A673 (cell line): ENCODE results near the gene TSKS. TPM values are rescaled to one million over a fixed set of nuclear protein-coding genes. Genes with fewer than 3 reads are reported as not detected.

Source experiments
- BruUV-seq: library from RNA; stranded (reverse); fragments of 400-500 nt; replicated peaks from 2 replicates; lab custom pipeline; 2021; lab: Mats Ljungman, UMichigan
- CTCF ChIA-PET: fragments of 300-600 bp; sonication (Branson Sonifier 250); formaldehyde crosslinking; loops from one replicate; lab custom pipeline; 2022; ENCODE audit warnings: antibody characterized with exemption; lab: Charles Lee
- POLR2A ChIA-PET: fragments of 300-600 bp; sonication (Branson Sonifier 250); formaldehyde crosslinking; loops from one replicate; lab custom pipeline; 2022; ENCODE audit warnings: antibody characterized with exemption; ENCODE audit not compliant: low non-redundant PET; lab: Charles Lee
- DNase-seq: peaks from one replicate; pipeline ENCODE4 v3.0.0-alpha.2; 2015; ENCODE audit warnings: low spot score
- H3K27ac ChIP-seq: fragments of 200-600 bp; sonication (generic); 2 replicates; pipeline ENCODE4 v1.5.1; 2016; ENCODE audit warnings: mixed run types, low read depth, mild to moderate bottlenecking, mixed read lengths, antibody characterized with exemption, low read length; ENCODE audit not compliant: poor library complexity, severe bottlenecking
- H3K27me3 ChIP-seq: fragments of 200-600 bp; sonication (generic); replicated peaks from 2 replicates; pipeline ENCODE4 v1.6.1; 2017; ENCODE audit warnings: mixed run types, low read depth, mild to moderate bottlenecking, mixed read lengths, antibody characterized with exemption, low read length; ENCODE audit not compliant: insufficient read depth, poor library complexity
- H3K36me3 ChIP-seq: fragments of 200-600 bp; sonication (generic); 2 replicates; pipeline ENCODE4 v1.6.1; 2016; ENCODE audit warnings: mixed run types, mild to moderate bottlenecking, mixed read lengths, antibody characterized with exemption, low read length; ENCODE audit not compliant: insufficient read depth, poor library complexity, severe bottlenecking
- H3K4me1 ChIP-seq: fragments of 200-600 bp; sonication (generic); 2 replicates; pipeline ENCODE4 v1.6.1; 2017; ENCODE audit warnings: mixed run types, mild to moderate bottlenecking, mixed read lengths, antibody characterized with exemption, low read length; ENCODE audit not compliant: insufficient read depth, poor library complexity, severe bottlenecking
- H3K4me3 ChIP-seq: fragments of 200-600 bp; sonication (generic); 2 replicates; pipeline ENCODE4 v1.5.1; 2016; ENCODE audit warnings: low read depth, mixed run types, mild to moderate bottlenecking, mixed read lengths, low read length; ENCODE audit not compliant: poor library complexity, severe bottlenecking
- H3K9me3 ChIP-seq: fragments of 200-600 bp; sonication (generic); 2 replicates; pipeline ENCODE4 v1.6.1; 2016; ENCODE audit warnings: mixed run types, low read depth, mild to moderate bottlenecking, mixed read lengths, antibody characterized with exemption, low read length; ENCODE audit not compliant: poor library complexity, severe bottlenecking
- EZH2 ChIP-seq: fragments of 200-600 bp; sonication (generic); IDR thresholded peaks from 2 replicates; pipeline ENCODE4 v1.6.1; 2017; ENCODE audit warnings: borderline replicate concordance, low read depth, mild to moderate bottlenecking, mixed read lengths, antibody characterized with exemption, low read length; ENCODE audit not compliant: poor library complexity, severe bottlenecking
- intact Hi-C: fragments of 100-400 bp; cut with micrococcal nuclease; formaldehyde crosslinking; loops from one replicate; pipeline ENCODE4 v1.10.0; 2022; ENCODE audit not compliant: unreplicated experiment
- total RNA-seq: library from RNA; stranded (reverse); gene quantifications from 2 replicates; pipeline ENCODE4 v1.2.3, GENCODE V29; 2021
- TF ChIP-seq, protein P1 (sequence below): fragments of 300-800, 200-600 bp; sonication (generic); conservative IDR thresholded peaks from 2 replicates; pipeline ENCODE4 v1.5.1; 2017; ENCODE audit warnings: low read depth, mild to moderate bottlenecking, antibody characterized with exemption, low read length, moderate library complexity, mixed read lengths

The TSKS gene
- total RNA-seq, 1 experiment from 2014 or later: not detected

DNA sequence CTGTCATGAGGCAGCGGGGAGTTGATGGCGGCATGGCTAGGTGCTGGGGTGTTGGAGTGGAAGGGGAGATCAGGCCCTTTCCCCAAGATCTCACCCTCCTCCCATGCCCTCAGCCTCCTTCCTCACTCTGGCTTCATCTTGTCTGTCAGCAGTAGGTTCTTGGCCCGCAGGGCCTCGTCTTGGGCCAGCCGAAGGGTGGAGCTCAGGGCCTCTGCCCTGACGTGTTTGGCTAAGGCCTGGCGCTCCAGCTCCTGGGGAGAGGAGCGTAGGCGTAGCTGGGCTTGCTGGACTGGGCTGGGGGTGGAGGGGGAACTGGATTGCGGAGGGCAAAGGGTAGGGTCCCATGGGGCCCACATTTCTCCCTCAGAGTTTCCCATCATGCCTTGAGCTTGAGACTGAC, 23.2 kb downstream of the TSKS start:
- no peak overlapping the region for H3K27ac ChIP-seq
- no peak for TF ChIP-seq EZH2
- TF ChIP-seq, protein P1, sequence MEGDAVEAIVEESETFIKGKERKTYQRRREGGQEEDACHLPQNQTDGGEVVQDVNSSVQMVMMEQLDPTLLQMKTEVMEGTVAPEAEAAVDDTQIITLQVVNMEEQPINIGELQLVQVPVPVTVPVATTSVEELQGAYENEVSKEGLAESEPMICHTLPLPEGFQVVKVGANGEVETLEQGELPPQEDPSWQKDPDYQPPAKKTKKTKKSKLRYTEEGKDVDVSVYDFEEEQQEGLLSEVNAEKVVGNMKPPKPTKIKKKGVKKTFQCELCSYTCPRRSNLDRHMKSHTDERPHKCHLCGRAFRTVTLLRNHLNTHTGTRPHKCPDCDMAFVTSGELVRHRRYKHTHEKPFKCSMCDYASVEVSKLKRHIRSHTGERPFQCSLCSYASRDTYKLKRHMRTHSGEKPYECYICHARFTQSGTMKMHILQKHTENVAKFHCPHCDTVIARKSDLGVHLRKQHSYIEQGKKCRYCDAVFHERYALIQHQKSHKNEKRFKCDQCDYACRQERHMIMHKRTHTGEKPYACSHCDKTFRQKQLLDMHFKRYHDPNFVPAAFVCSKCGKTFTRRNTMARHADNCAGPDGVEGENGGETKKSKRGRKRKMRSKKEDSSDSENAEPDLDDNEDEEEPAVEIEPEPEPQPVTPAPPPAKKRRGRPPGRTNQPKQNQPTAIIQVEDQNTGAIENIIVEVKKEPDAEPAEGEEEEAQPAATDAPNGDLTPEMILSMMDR: no peak
- DNase-seq: no peak
- no peaks in the 10 kb centered on the region for H3K36me3 ChIP-seq
- no TSS peak for BruUV-seq
- POLR2A ChIA-PET: no interaction called here
- CTCF ChIA-PET: no interaction called here
- no peaks in the 10 kb centered on the region for H3K27me3 ChIP-seq
- H3K4me1 ChIP-seq: no peaks in the 10 kb centered on the region
- no peaks in the 10 kb centered on the region for H3K9me3 ChIP-seq
- intact Hi-C loops: no loop called here
- no peak overlapping the region for H3K4me3 ChIP-seq

DNA sequence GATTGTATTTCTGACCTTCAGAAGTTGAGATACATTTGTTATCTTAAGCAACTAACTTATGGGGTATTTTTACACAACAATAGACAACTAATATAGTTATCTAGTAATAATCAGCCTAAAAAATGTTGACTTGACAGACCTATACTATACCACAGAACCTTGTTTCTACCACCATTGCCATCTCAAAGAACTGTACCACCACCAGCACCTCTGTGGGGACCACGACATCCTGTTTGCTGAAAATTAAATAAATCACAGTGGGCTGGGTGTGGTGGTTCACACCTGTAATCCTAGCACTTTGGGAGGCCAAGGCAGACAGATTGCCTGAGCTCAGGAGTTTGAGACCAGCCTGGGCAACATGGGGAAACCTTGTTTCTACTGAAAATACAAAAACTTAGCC, 24.0 kb downstream of the TSKS start:
- TF ChIP-seq, protein P1: no peak
- no peak for TF ChIP-seq EZH2
- BruUV-seq: no TSS peak
- no peaks in the 10 kb centered on the region for H3K9me3 ChIP-seq
- no peaks in the 10 kb centered on the region for H3K36me3 ChIP-seq
- H3K4me1 ChIP-seq: no peaks in the 10 kb centered on the region
- no peak for DNase-seq
- H3K27ac ChIP-seq: no peak overlapping the region
- CTCF ChIA-PET: no interaction called here
- POLR2A ChIA-PET: no interaction called here
- intact Hi-C loops: no loop called here
- H3K27me3 ChIP-seq: no peaks in the 10 kb centered on the region
- no peak overlapping the region for H3K4me3 ChIP-seq

DNA sequence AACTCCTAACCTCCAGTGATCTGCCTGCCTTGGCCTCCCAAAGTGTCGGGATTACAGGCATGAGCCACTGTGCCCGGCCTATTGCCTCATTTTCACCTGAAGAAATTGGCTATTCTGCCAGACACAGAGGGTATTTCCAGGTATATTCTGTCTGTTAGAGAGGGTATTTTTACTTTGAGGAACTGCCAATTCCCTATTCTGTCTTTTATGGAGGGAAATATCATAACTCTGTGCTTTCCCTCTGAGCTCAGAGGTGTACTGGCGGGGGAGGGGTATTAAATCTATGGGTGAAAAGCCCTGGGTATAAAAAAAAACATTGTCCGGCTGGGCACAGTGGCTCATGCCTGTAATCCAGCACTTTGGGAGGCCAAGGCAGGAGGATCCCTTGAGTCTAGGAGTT, 24.8 kb downstream of the TSKS start:
- POLR2A ChIA-PET: no interaction called here
- no peak for TF ChIP-seq EZH2
- TF ChIP-seq, protein P1: no peak
- H3K4me1 ChIP-seq: no peaks in the 10 kb centered on the region
- no peaks in the 10 kb centered on the region for H3K27me3 ChIP-seq
- H3K4me3 ChIP-seq: no peak overlapping the region
- no TSS peak for BruUV-seq
- CTCF ChIA-PET: no interaction called here
- H3K27ac ChIP-seq: no peak overlapping the region
- H3K9me3 ChIP-seq: no peaks in the 10 kb centered on the region
- DNase-seq: no peak
- intact Hi-C loops: no loop called here
- H3K36me3 ChIP-seq: no peaks in the 10 kb centered on the region
